HTERT RPE-1 (cell line): ENCODE data around the gene BDNF.

ENCODE experiments used
- in situ Hi-C: fragments of 300-500 bp; cut with MboI; formaldehyde crosslinking; loops from 4 replicates; pipeline ENCODE4 v1.14.3; 2020; ENCODE audit warnings: low sequenced_read_pairs

Gene BDNF

DNA sequence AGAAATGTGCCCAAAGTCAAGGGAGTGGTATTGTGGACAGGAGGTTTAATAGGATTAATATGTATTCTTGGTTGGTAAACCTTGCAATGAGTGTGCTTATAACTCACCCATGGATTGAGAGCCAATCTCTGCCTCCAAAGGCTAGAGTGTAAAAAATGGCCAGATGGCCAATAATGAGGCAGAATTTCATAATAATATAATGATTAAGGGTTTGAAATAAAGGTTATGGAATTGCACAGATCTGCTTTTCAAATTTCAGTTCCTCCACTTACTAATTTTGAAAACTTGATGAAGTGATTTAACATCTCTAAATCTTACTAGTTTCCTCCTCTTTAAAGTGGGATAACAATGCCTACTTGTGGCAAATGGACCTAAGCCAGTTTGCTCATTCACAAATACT, 94.8 kb downstream of the BDNF start:
- in situ Hi-C loops = no loop called here
